IPS-20b (cell line): ENCODE measurements around the gene PTPRM.
"Not testable (repeated sequence)": the region's sequence is repeated elsewhere in the genome, so short reads cannot be mapped to it uniquely, and the experiment has no call there.

ENCODE experiments used
- H3K27ac ChIP-seq: one replicate; pipeline ENCODE4 v1.5.1; 2013; ENCODE audit warnings: low read length
- H3K27me3 ChIP-seq: 2 replicates; pipeline ENCODE4 v1.6.1; 2013; ENCODE audit warnings: mild to moderate bottlenecking, low read length, inconsistent platforms; ENCODE audit not compliant: insufficient read depth
- H3K36me3 ChIP-seq: 2 replicates; pipeline ENCODE4 v1.6.1; 2013; ENCODE audit warnings: low read depth, mild to moderate bottlenecking, inconsistent platforms, low read length, moderate library complexity; ENCODE audit not compliant: insufficient read depth
- H3K4me1 ChIP-seq: 2 replicates; pipeline ENCODE4 v1.6.1; 2013; ENCODE audit warnings: mild to moderate bottlenecking, control low read depth, inconsistent platforms, low read length, moderate library complexity; ENCODE audit not compliant: insufficient read depth
- H3K4me3 ChIP-seq: 2 replicates; pipeline ENCODE4 v1.5.1; 2013; ENCODE audit warnings: mild to moderate bottlenecking, low read length, inconsistent platforms
- H3K9ac ChIP-seq: 2 replicates; pipeline ENCODE4 v1.6.1; 2013; ENCODE audit warnings: low read depth, mild to moderate bottlenecking, inconsistent platforms, low read length, moderate library complexity
- H3K9me3 ChIP-seq: 2 replicates; pipeline ENCODE4 v1.6.1; 2013; ENCODE audit warnings: mild to moderate bottlenecking, low read depth, low read length, inconsistent platforms; ENCODE audit not compliant: insufficient read depth

Gene PTPRM

GRCh38 chr18:7950380-7951136 lies 383.4 kb downstream of the PTPRM start:
- Histone ChIP-seq H3K9ac (no peak overlapping the region), H3K27ac (no peak overlapping the region), H3K9me3 (no peaks in the 10 kb centered on the region), H3K36me3 (no peaks in the 10 kb centered on the region), H3K4me3 (no peak overlapping the region), H3K4me1 (peaks cover 4% of the 10 kb centered on the region; the same call in 1 of the 2 replicates), H3K27me3 (no peaks in the 10 kb centered on the region)

- Histone ChIP-seq H3K36me3 (no peaks in the 10 kb centered on the region), H3K9ac (no peak overlapping the region), H3K9me3 (no peaks in the 10 kb centered on the region), H3K4me1 (0 out of 2 replicates have a peak, but pooled peaks cover 5% of the 10 kb centered on the region), H3K4me3 (no peak overlapping the region), H3K27ac (no peak overlapping the region), H3K27me3 (no peaks in the 10 kb centered on the region)
These were observed 386.2 kb downstream of the PTPRM start for GRCh38 chr18:7953095-7953958.

- Histone ChIP-seq H3K27me3 (no peaks in the 10 kb centered on the region), H3K4me3 (no peak overlapping the region), H3K9ac (no peak overlapping the region), H3K9me3 (no peaks in the 10 kb centered on the region), H3K36me3 (no peaks in the 10 kb centered on the region), H3K27ac (no peak overlapping the region), H3K4me1 (0 out of 2 replicates have a peak, but pooled peaks cover 5% of the 10 kb centered on the region)
These were observed 387.1 kb downstream of the PTPRM start for GRCh38 chr18:7954238-7954637.

GRCh38 chr18:7955175-7955574 lies 388.1 kb downstream of the PTPRM start:
- Histone ChIP-seq H3K4me3 (no peak overlapping the region), H3K36me3 (no peaks in the 10 kb centered on the region), H3K9ac (no peak overlapping the region), H3K4me1 (0 out of 2 replicates have a peak, but pooled peaks cover 5% of the 10 kb centered on the region), H3K27me3 (no peaks in the 10 kb centered on the region), H3K27ac (no peak overlapping the region), H3K9me3 (no peaks in the 10 kb centered on the region)

GRCh38 chr18:7957297-7957696 lies 390.2 kb downstream of the PTPRM start:
- Histone ChIP-seq H3K36me3 (no peaks in the 10 kb centered on the region), H3K27ac (no peak overlapping the region), H3K27me3 (no peaks in the 10 kb centered on the region), H3K9me3 (no peaks in the 10 kb centered on the region), H3K4me1 (0 out of 2 replicates have a peak, but pooled peaks cover 5% of the 10 kb centered on the region), H3K4me3 (no peak overlapping the region), H3K9ac (no peak overlapping the region)

- Histone ChIP-seq H3K36me3 (no peaks in the 10 kb centered on the region), H3K27me3 (no peaks in the 10 kb centered on the region), H3K4me1 (0 out of 2 replicates have a peak, but pooled peaks cover 5% of the 10 kb centered on the region), H3K27ac (no peak overlapping the region), H3K9me3 (no peaks in the 10 kb centered on the region), H3K9ac (no peak overlapping the region), H3K4me3 (no peak overlapping the region)
These were observed 391.2 kb downstream of the PTPRM start for GRCh38 chr18:7958081-7958896.

- Histone ChIP-seq H3K9ac (no peak overlapping the region), H3K27ac (no peak overlapping the region), H3K4me3 (no peak overlapping the region), H3K9me3 (no peaks in the 10 kb centered on the region), H3K4me1 (0 out of 2 replicates have a peak, but pooled peaks cover 5% of the 10 kb centered on the region), H3K36me3 (no peaks in the 10 kb centered on the region), H3K27me3 (no peaks in the 10 kb centered on the region)
These were observed 391.7 kb downstream of the PTPRM start for GRCh38 chr18:7958897-7959146.

GRCh38 chr18:7966682-7967081 lies 399.6 kb downstream of the PTPRM start:
- not testable (repeated sequence) for H3K27ac ChIP-seq, H3K4me3 ChIP-seq, H3K4me1 ChIP-seq, H3K27me3 ChIP-seq, H3K9me3 ChIP-seq, H3K9ac ChIP-seq, H3K36me3 ChIP-seq

GRCh38 chr18:7974200-7974874 lies 407.2 kb downstream of the PTPRM start:
- Histone ChIP-seq H3K27ac (no peak overlapping the region), H3K9ac (no peak overlapping the region), H3K36me3 (no peaks in the 10 kb centered on the region), H3K4me3 (no peak overlapping the region), H3K9me3 (no peaks in the 10 kb centered on the region), H3K27me3 (no peaks in the 10 kb centered on the region), H3K4me1 (no peaks in the 10 kb centered on the region)

- no peaks in the 10 kb centered on the region for H3K4me1 ChIP-seq
- no peak overlapping the region for H3K4me3 ChIP-seq
- no peaks in the 10 kb centered on the region for H3K9me3 ChIP-seq
- no peaks in the 10 kb centered on the region for H3K36me3 ChIP-seq
- no peak overlapping the region for H3K27ac ChIP-seq
- no peaks in the 10 kb centered on the region for H3K27me3 ChIP-seq
- no peak overlapping the region for H3K9ac ChIP-seq
These were observed 410.8 kb downstream of the PTPRM start for GRCh38 chr18:7977897-7978296.

GRCh38 chr18:7978834-7979233 lies 411.7 kb downstream of the PTPRM start:
- H3K27ac ChIP-seq = no peak overlapping the region
- no peaks in the 10 kb centered on the region for H3K4me1 ChIP-seq
- H3K9ac ChIP-seq = no peak overlapping the region
- H3K36me3 ChIP-seq = no peaks in the 10 kb centered on the region
- H3K27me3 ChIP-seq = no peaks in the 10 kb centered on the region
- H3K9me3 ChIP-seq = no peaks in the 10 kb centered on the region
- no peak overlapping the region for H3K4me3 ChIP-seq
